ENCODE measurements around the gene FAR2. TPM values are rescaled to one million over a fixed set of nuclear protein-coding genes. Genes with fewer than 3 reads are reported as not detected.
A peak's percentile ranks its signal among the peaks of the same experiment; 100 is the strongest.

Gene FAR2
- total RNA-seq, 2 experiments from 2014 or later = 7.0 to 7.6 TPM

DNA sequence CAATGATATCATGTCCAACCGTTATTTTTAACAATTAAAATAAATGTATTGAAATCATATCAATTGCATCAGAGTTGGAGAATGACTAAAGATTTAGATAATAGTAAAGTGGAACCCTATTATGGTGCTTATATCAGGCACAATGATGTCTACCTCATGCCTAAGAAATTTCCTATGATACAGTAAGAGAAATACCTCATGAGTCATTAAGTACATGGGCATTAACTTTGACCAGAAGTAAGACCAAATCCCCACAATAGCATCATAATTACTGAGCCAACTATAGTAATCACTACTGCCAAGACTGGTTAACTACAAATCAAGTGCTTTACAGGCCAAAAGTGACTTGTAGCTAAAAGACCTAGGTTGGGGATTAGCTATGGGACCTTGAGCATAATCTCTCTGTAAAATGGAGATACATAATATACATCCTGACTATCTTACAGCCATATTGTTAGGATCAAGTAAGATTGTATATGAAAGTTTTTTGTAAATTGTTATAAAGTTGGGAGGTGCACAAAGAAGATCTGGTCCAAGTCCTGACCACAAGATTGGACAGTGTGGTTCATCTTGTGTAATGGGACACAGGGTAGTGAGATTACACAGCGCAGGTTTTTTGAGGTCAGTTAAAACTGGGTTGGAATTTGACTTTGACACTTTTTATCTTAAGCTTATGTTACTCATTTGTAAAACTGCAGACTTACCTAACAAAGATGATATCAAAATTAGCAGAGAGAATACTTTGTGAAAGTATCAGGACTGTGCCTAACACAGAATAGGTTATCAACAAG, 171.4 kb downstream of the FAR2 start:
- Mint-ChIP-seq H3K4me3 (no peak overlapping the region), H3K4me1 (peaks cover 16% of the 10 kb centered on the region), H3K9me3 (no peaks in the 10 kb centered on the region), H3K27ac (no peak overlapping the region), H3K36me3 (peaks cover 24% of the 10 kb centered on the region), H3K27me3 (no peaks in the 10 kb centered on the region)
- no peak for DNase-seq

DNA sequence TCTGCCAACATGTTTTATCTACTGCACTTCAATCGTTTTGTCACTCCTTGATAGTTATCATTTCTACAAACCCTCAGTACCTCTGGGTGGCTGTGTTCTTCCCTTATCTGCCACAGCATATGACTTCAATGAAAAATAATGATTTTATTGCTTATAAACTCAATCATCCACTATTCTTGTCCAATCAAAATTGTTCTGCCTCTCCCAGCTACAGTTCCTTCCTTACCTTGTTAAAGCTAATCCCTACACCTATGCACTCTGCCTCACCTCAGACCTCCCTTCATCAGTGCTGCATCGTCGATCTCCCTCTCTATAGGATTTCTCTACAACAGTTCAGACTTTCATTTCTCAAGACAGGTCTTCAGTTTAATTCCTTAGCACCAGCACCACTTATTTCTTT, 173.1 kb downstream of the FAR2 start:
- DNase-seq = no peak
- peaks cover 31% of the 10 kb centered on the region for H3K36me3 Mint-ChIP-seq
- H3K27me3 Mint-ChIP-seq = no peaks in the 10 kb centered on the region
- H3K4me1 Mint-ChIP-seq = peaks cover 16% of the 10 kb centered on the region
- H3K9me3 Mint-ChIP-seq = no peaks in the 10 kb centered on the region
- no peak overlapping the region for H3K4me3 Mint-ChIP-seq
- no peak overlapping the region for H3K27ac Mint-ChIP-seq

DNA sequence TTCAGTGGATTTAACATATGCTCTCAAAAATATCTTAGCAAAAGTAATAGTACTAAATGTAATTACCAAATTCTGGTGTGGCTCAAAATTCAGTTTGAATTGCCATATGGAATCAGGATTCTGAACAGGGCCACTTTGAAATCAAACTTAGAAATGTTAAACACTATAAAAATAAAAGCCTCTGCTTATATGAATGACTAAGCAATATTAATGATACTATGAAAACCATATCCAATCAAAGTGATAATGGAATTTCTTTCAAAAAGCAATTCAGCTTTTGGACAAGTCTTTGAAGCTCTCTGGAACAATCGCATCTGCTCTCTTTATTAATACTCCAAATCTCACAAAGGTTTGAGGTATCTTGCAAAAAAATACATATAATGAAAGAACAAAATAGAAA, 180.3 kb downstream of the FAR2 start:
- no peaks in the 10 kb centered on the region for H3K27me3 Mint-ChIP-seq
- no peak overlapping the region for H3K4me3 Mint-ChIP-seq
- no peak for DNase-seq
- H3K4me1 Mint-ChIP-seq = peaks cover 4% of the 10 kb centered on the region
- peaks cover 1% of the 10 kb centered on the region for H3K9me3 Mint-ChIP-seq
- H3K27ac Mint-ChIP-seq = no peak overlapping the region
- peaks cover 20% of the 10 kb centered on the region for H3K36me3 Mint-ChIP-seq

DNA sequence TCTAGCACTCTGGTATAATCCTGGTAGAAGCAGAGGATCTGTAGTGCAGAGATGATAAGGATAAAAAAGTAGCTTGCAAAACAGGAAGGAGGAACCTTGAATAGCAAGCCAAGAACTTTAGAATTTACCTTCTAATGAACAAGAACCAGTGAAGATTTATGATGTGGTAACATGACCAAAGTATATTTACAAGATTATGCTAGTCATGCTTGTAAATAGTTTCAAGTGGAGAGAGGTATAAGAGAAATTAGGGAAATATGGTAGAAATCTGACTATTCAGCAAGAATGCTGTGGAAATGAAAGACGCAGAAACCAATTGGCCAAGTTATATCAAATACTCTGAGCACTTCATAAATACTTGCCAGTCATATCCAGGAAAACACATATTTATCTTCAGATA, 184.1 kb downstream of the FAR2 start:
- no peak for DNase-seq
- no peaks in the 10 kb centered on the region for H3K27me3 Mint-ChIP-seq
- peaks cover 4% of the 10 kb centered on the region for H3K36me3 Mint-ChIP-seq

DNA sequence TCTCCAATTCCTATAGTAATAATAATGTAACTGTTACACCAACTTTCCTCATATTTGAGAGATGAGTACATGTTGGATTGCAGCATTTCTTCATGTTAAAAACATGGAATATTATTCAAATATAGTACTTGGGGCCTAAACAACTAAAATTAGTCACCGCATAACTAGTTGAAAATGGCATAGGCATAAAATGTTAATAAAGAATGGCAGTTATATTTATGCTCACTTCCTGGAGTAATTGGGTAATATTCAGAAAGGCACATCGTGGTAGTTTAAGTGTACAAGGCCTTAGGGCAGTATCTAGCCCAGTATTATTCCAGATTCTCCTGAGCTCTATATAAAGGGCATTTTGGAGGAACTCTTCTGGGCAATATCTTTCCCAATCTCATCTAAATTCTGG, 185.9 kb downstream of the FAR2 start:
- H3K9me3 Mint-ChIP-seq = no peaks in the 10 kb centered on the region
- no peaks in the 10 kb centered on the region for H3K27me3 Mint-ChIP-seq
- H3K4me1 Mint-ChIP-seq = no peaks in the 10 kb centered on the region
- DNase-seq = no peak
- peaks cover 4% of the 10 kb centered on the region for H3K36me3 Mint-ChIP-seq
- H3K4me3 Mint-ChIP-seq = no peak overlapping the region
- no peak overlapping the region for H3K27ac Mint-ChIP-seq

More for the DNA sequence above, 184.1 kb downstream of the FAR2 start:
- Mint-ChIP-seq H3K4me3 (no peak overlapping the region), H3K9me3 (no peaks in the 10 kb centered on the region), H3K27ac (no peak overlapping the region), H3K4me1 (no peaks in the 10 kb centered on the region)

DNA sequence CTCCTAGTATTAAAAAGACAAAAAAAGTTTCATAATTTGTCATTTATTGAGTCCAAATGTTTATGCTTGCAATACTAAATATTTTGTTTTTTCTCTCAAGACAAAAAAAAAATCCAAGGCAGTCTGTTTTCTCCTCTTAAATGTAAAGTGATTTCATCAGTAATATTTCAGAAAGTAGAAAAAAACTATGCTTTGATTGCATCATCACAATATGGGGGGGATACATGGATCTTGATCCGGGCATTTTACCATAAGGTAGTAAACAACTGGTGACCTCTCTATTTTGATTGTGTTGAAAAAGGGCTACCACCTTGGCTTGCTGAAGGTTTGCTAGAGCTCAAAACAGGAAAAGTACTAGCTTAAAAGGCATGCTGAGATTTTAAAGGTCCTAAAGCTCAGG, 188.2 kb downstream of the FAR2 start:
- H3K36me3 Mint-ChIP-seq = peaks cover 10% of the 10 kb centered on the region
- DNase-seq = no peak
- no peaks in the 10 kb centered on the region for H3K4me1 Mint-ChIP-seq
- no peaks in the 10 kb centered on the region for H3K27me3 Mint-ChIP-seq
- no peak overlapping the region for H3K4me3 Mint-ChIP-seq
- no peak overlapping the region for H3K27ac Mint-ChIP-seq
- no peaks in the 10 kb centered on the region for H3K9me3 Mint-ChIP-seq

DNA sequence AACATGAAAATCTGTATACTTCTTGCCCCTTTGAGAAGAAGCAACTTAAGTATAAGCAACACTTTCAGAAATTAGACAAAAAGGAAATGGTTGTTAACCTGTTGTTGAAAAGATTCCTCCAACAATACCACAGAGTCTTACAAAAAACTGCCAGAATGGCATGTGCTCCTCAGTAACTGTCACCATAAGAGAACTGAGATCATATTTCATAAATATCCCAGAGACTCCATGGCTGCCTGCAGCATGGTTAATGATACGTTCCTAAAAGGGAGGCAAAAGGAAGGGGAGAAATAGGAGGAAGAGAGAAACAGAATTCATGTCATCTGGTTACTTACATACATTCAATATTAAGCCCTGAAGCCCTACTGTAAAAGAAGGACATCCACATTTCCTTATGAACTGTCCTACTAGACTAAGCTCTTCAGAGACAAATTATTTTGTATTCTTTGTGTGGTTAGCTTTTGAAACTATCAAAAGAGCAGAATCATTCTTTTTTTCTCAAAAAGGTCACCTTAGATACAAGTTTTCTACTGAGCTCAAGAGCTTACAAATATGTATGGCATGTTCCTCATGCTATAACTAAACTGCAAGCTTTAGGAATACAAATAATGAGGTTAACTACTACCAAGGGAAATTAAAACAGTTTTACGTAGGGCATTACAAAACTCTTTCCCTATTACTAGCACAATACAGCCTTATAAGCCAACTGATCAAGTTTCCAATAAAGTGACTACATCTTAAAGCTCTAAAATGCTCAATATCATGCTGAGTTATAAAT, 194.1 kb downstream of the FAR2 start:
- H3K9me3 Mint-ChIP-seq = no peaks in the 10 kb centered on the region
- H3K4me1 Mint-ChIP-seq = peaks cover 7% of the 10 kb centered on the region
- DNase-seq = no peak
- H3K4me3 Mint-ChIP-seq = no peak overlapping the region
- no peaks in the 10 kb centered on the region for H3K27me3 Mint-ChIP-seq
- H3K27ac Mint-ChIP-seq = no peak overlapping the region
- peaks cover 9% of the 10 kb centered on the region for H3K36me3 Mint-ChIP-seq

DNA sequence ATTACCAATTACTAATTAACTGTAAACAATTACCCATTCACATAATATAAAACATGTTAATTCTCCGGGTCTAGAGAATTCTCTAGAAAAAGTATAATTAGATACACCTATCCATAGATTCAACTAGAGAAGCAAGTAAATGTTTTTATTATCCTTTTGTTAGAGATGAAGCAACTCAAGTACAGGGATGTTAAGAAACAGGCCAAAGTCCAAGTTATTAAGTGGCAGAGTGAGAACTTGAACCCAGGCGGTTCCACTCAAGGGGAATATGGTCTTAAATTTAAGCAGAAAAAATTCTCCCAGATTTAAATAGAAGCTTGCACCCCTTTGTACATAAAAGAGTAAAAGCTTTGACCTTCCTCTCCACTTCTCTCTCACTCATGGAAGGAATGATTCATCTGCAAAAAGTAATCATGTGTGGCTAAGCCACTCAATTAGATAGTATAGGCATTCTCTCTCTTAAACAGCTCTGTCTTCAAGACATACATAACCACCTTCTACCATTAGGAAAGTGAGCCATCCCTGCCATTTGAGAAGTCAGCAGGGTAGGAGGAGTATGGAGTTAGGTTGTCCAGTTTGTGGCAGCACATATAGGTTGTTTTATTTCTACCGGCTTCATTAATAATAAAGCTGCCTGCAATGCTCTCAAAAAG, 197.8 kb downstream of the FAR2 start:
- H3K4me1 Mint-ChIP-seq = peaks cover 7% of the 10 kb centered on the region
- peaks cover 4% of the 10 kb centered on the region for H3K36me3 Mint-ChIP-seq
- H3K27me3 Mint-ChIP-seq = no peaks in the 10 kb centered on the region
- no peaks in the 10 kb centered on the region for H3K9me3 Mint-ChIP-seq
- peak overlapping the region; percentile 39 for H3K27ac Mint-ChIP-seq
- no peak for DNase-seq
- no peak overlapping the region for H3K4me3 Mint-ChIP-seq

DNA sequence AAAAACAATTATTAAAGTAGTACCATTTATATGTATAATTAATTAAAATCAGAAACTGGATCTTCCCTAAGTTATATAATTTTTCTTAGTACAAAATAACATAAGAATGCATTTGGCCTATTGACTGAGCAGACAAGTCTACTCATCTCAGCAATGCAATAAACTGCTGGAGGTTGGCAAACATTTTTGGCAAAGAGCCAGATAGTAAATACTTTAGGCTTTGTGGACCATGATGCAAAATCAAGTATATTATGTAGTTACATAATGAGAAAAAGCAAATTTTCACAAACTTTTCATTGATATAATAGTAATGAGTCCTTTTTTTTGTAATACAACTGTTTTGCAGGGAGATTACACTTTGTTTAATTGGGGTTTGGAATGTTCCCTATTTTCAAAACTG, 201.0 kb downstream of the FAR2 start:
- Mint-ChIP-seq H3K4me3 (no peak overlapping the region), H3K27ac (no peak overlapping the region), H3K36me3 (peaks cover 5% of the 10 kb centered on the region), H3K4me1 (peaks cover 7% of the 10 kb centered on the region), H3K27me3 (no peaks in the 10 kb centered on the region), H3K9me3 (no peaks in the 10 kb centered on the region)
- DNase-seq = no peak

DNA sequence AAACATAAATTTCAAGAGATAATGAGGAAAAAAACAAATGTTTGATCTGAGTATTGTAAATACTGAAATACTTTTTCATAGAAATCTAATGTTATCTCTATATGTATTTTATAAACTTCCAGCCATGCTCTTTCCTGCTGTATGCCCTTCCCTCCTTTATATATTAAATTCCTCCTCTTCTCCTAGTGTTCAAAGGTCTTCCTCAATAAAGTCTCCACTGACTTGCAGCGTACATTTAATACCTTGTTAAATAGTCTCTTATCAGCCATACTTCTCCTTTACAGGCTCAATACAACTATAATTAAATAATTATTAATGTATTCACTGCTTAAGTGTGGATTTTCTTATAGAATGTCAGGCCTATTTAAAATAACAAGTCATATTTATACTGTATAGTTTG, 205.9 kb downstream of the FAR2 start:
- H3K36me3 Mint-ChIP-seq = peaks cover 5% of the 10 kb centered on the region
- no peak overlapping the region for H3K4me3 Mint-ChIP-seq
- H3K27me3 Mint-ChIP-seq = no peaks in the 10 kb centered on the region
- DNase-seq = no peak
- no peak overlapping the region for H3K27ac Mint-ChIP-seq
- no peaks in the 10 kb centered on the region for H3K4me1 Mint-ChIP-seq
- no peaks in the 10 kb centered on the region for H3K9me3 Mint-ChIP-seq

DNA sequence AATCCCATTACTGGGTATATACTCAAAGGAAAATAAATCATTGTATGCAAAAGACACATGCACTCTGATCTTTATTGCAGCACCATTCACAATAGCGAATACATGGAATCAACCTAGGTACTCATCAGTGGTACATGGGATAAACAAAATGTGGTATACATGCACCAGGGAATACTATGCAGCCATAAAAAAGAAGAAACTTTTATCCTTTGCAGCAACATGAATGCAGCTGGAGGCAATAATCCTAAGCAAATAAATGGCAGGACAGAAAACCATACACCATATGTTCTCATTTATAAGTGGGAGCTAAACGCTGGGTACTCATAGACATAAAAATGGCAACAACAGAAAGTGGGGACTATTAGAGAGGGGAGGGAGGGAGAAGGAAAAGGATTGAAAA, 216.0 kb downstream of the FAR2 start:
- Mint-ChIP-seq H3K27ac (no peak overlapping the region), H3K36me3 (peaks cover 25% of the 10 kb centered on the region)

DNA sequence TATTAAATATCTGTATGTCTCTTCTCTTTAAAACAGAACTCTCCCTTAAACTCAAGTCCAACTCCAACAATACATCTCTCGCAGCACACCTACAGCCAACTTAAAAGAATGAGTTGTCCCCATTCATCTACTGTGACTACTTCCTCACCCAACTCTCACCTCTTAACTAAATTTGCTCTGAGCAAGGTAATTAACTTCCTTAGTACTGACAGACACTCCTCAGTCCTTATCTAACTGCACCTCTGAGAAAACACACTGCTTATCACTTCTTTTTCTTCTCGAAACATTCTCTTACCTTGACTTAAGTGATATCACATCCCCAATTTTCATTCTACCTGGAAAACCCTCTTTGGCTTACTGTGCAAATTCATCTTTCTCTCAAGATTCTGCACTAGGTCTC, 224.9 kb downstream of the FAR2 start:
- peaks cover 23% of the 10 kb centered on the region for H3K36me3 Mint-ChIP-seq
- H3K27ac Mint-ChIP-seq = no peak overlapping the region
- peaks cover 25% of the 10 kb centered on the region for H3K4me1 Mint-ChIP-seq
- H3K9me3 Mint-ChIP-seq = peaks cover 3% of the 10 kb centered on the region
- no peak overlapping the region for H3K4me3 Mint-ChIP-seq
- DNase-seq = no peak
- H3K27me3 Mint-ChIP-seq = no peaks in the 10 kb centered on the region

More for the DNA sequence above, 216.0 kb downstream of the FAR2 start:
- no peak for DNase-seq
- H3K9me3 Mint-ChIP-seq = peaks cover 1% of the 10 kb centered on the region
- no peak overlapping the region for H3K4me3 Mint-ChIP-seq
- H3K4me1 Mint-ChIP-seq = peaks cover 11% of the 10 kb centered on the region
- H3K27me3 Mint-ChIP-seq = no peaks in the 10 kb centered on the region

DNA sequence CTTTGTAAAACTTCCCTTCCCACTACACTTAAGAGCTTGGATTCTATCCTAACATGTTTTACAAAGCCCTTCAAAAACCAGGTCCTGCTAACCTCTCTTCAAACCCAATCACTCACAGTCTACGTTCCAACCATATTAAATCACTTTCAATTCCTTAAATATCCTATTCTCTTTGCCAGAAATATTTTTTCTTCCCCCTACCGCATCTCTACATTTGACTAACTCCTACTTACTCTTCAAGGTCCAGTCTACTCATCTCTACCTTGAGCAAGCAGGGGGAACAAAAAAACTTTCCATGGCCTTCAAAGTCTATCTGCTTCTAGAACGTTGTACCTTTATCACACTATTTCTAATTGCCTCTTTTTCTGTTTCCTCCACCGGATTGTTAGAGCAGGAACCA, 225.8 kb downstream of the FAR2 start:
- Mint-ChIP-seq H3K9me3 (peaks cover 3% of the 10 kb centered on the region), H3K4me3 (no peak overlapping the region), H3K36me3 (peaks cover 27% of the 10 kb centered on the region), H3K4me1 (peaks cover 30% of the 10 kb centered on the region), H3K27me3 (no peaks in the 10 kb centered on the region), H3K27ac (no peak overlapping the region)
- DNase-seq = no peak

DNA sequence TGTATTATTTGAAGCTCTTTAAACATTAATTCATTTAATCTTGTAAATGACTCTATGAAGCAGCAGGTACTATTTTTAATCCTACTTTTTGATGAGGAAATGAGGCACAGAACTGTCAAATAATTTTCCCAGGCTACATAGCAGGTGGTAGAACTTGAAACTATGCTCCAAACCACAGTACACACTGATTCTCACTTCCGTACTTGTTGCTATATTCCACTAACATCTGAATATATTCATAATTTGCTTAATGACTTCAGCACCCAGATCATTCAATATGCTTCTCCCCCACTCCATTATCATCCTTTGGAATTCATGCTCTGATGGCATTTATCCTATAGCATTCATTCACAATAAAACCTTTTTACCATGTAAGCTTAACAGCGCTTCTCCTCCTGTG, 227.0 kb downstream of the FAR2 start:
- H3K36me3 Mint-ChIP-seq = peaks cover 30% of the 10 kb centered on the region
- peaks cover 32% of the 10 kb centered on the region for H3K4me1 Mint-ChIP-seq
- H3K9me3 Mint-ChIP-seq = peaks cover 3% of the 10 kb centered on the region

More for the DNA sequence above, 227.0 kb downstream of the FAR2 start:
- H3K27ac Mint-ChIP-seq = no peak overlapping the region
- DNase-seq = no peak
- no peaks in the 10 kb centered on the region for H3K27me3 Mint-ChIP-seq
- no peak overlapping the region for H3K4me3 Mint-ChIP-seq
